ENCODE data around the gene CLHC1.

CLHC1 gene

GRCh38 chr2:55165626-55166025 lies 66.5 kb downstream of the CLHC1 start:
- Histone ChIP-seq H3K27me3 (ENCODE audit: insufficient read depth, poor library complexity, severe bottlenecking) (no peaks in the 10 kb centered on the region), H3K27ac (replicated peaks) (no peak overlapping the region), H3K4me3 (replicated peaks; ENCODE audit: insufficient read depth, low read length) (no peak overlapping the region)
- TF ChIP-seq REST (IDR thresholded peaks at IDR 0.05; ENCODE audit: insufficient replicate concordance, low read depth) (no peak), CTCF (IDR thresholded peaks at IDR 0.05; ENCODE audit: insufficient read depth, low read length) (no peak), SPI1 (IDR thresholded peaks at IDR 0.05; ENCODE audit: borderline replicate concordance, low read depth) (no peak), GABPA (IDR thresholded peaks at IDR 0.05; ENCODE audit: low read depth) (no peak), POLR2AphosphoS5 (IDR thresholded peaks at IDR 0.05; ENCODE audit: low read depth) (no peak)
- DNase-seq (ENCODE audit: low read depth in 1 of 2, low spot score in 1 of 2) = no peak

GRCh38 chr2:55164534-55165480 lies 67.3 kb downstream of the CLHC1 start:
- H3K27me3 ChIP-seq (ENCODE audit: insufficient read depth, poor library complexity, severe bottlenecking) = no peaks in the 10 kb centered on the region
- TF ChIP-seq GABPA (IDR thresholded peaks at IDR 0.05; ENCODE audit: low read depth) (no peak), POLR2AphosphoS5 (IDR thresholded peaks at IDR 0.05; ENCODE audit: low read depth) (no peak), REST (IDR thresholded peaks at IDR 0.05; ENCODE audit: insufficient replicate concordance, low read depth) (no peak), SPI1 (IDR thresholded peaks at IDR 0.05; ENCODE audit: borderline replicate concordance, low read depth) (no peak), CTCF (IDR thresholded peaks at IDR 0.05; ENCODE audit: insufficient read depth, low read length) (no peak)
- no peak for DNase-seq (ENCODE audit: low read depth in 1 of 2, low spot score in 1 of 2)
- no peak overlapping the region for H3K27ac ChIP-seq (replicated peaks)
- H3K4me3 ChIP-seq (replicated peaks; ENCODE audit: insufficient read depth, low read length) = no peak overlapping the region

GRCh38 chr2:55163941-55164390 lies 68.1 kb downstream of the CLHC1 start:
- Histone ChIP-seq H3K4me3 (replicated peaks; ENCODE audit: insufficient read depth, low read length) (no peak overlapping the region), H3K27me3 (ENCODE audit: insufficient read depth, poor library complexity, severe bottlenecking) (no peaks in the 10 kb centered on the region), H3K27ac (replicated peaks) (no peak overlapping the region)
- no peak for DNase-seq (ENCODE audit: low read depth in 1 of 2, low spot score in 1 of 2)
- TF ChIP-seq SPI1 (IDR thresholded peaks at IDR 0.05; ENCODE audit: borderline replicate concordance, low read depth) = no peak
- TF ChIP-seq POLR2AphosphoS5 (IDR thresholded peaks at IDR 0.05; ENCODE audit: low read depth) = no peak
- TF ChIP-seq GABPA (IDR thresholded peaks at IDR 0.05; ENCODE audit: low read depth) = no peak
- TF ChIP-seq CTCF (IDR thresholded peaks at IDR 0.05; ENCODE audit: insufficient read depth, low read length) = no peak
- TF ChIP-seq REST (IDR thresholded peaks at IDR 0.05; ENCODE audit: insufficient replicate concordance, low read depth) = no peak

Measured in HL-60 (cell line).